ENCODE measurements around the gene TBC1D19.

GRCh38 chr4:26594371-26594770, 10.5 kb downstream of the TBC1D19 start:
- TF ChIP-seq CTCF (conservative IDR thresholded peaks at IDR 0.05; ENCODE audit: low read length) (no peak), EZH2phosphoT487 (IDR thresholded peaks at IDR 0.05; ENCODE audit: borderline replicate concordance) (no peak)

Data from Loucy (cell line).